Urinary bladder (tissue), 4 donors: Measurements from ENCODE around the gene DDIT4L. TPM values are rescaled to one million over a fixed set of nuclear protein-coding genes. Genes with fewer than 3 reads are reported as not detected.

Experiments
- DNase-seq: peaks from one replicate; pipeline ENCODE4 v3.0.0-alpha.2; 2015; ENCODE audit errors: extremely low spot score
- H3K27ac ChIP-seq: one replicate; pipeline ENCODE4 v1.5.1; 2013; ENCODE audit warnings: low read depth, mild to moderate bottlenecking, moderate library complexity
- H3K36me3 ChIP-seq: one replicate; pipeline ENCODE4 v1.6.1; 2013; ENCODE audit warnings: mild to moderate bottlenecking, moderate library complexity; ENCODE audit not compliant: insufficient read depth
- H3K4me1 ChIP-seq: one replicate; pipeline ENCODE4 v1.6.1; 2013; ENCODE audit warnings: mild to moderate bottlenecking, moderate library complexity; ENCODE audit not compliant: insufficient read depth
- H3K4me3 ChIP-seq: one replicate; pipeline ENCODE4 v1.5.1; 2013; ENCODE audit warnings: low read depth, low read length
- WGBS: extraction: QIAGEN DNeasy Blood & Tissue Kit; methylation state at CpG from one replicate; pipeline ENCODE4 v1.1.7; 2013; 5-methylcytosine and 5-hydroxymethylcytosine counted together
- polyA plus RNA-seq: library from polyadenylated mRNA; stranded (reverse); fragments of 200-250 nt; gene quantifications from one replicate; pipeline ENCODE4 v1.2.3, GENCODE V29; 2013
- total RNA-seq: library from RNA; depleted of rRNA; stranded (reverse); fragments of >200 nt; gene quantifications from one replicate; pipeline ENCODE4 v1.2.3, GENCODE V29; 2014
- donor health status: healthy with polysubstance abuse.
- donor health status: healthy.

The DDIT4L gene
- total and polyA plus RNA-seq, 2 donors = 1.5 to 10.4 TPM

- Histone ChIP-seq H3K36me3 (no peaks in the 10 kb centered on the region), H3K4me3 (no peak overlapping the region), H3K4me1 (no peaks in the 10 kb centered on the region), H3K27ac (no peak overlapping the region)
- WGBS = 92% methylated on average over 1 of the region's 1 CpG
- no peak for DNase-seq
Measured at GRCh38 chr4:100177855-100178254, 12.4 kb downstream of the DDIT4L start.

- Histone ChIP-seq H3K27ac (no peak overlapping the region), H3K4me3 (no peak overlapping the region), H3K4me1 (no peaks in the 10 kb centered on the region), H3K36me3 (no peaks in the 10 kb centered on the region)
- DNase-seq = no peak
Measured at GRCh38 chr4:100177126-100177525, 13.1 kb downstream of the DDIT4L start.

- Histone ChIP-seq H3K36me3 (no peaks in the 10 kb centered on the region), H3K4me1 (no peaks in the 10 kb centered on the region), H3K4me3 (no peak overlapping the region), H3K27ac (no peak overlapping the region)
- DNase-seq = no peak
- 94% methylated on average over 2 of the region's 2 CpGs for WGBS
Measured at GRCh38 chr4:100175858-100176257, 14.4 kb downstream of the DDIT4L start.

GRCh38 chr4:100174985-100175383 lies 15.3 kb downstream of the DDIT4L start:
- WGBS = 91% methylated on average over 3 of the region's 3 CpGs
- H3K4me3 ChIP-seq = no peak overlapping the region
- no peaks in the 10 kb centered on the region for H3K4me1 ChIP-seq
- no peak overlapping the region for H3K27ac ChIP-seq
- DNase-seq = no peak
- no peaks in the 10 kb centered on the region for H3K36me3 ChIP-seq

- Histone ChIP-seq H3K4me1 (peaks cover 2% of the 10 kb centered on the region), H3K36me3 (no peaks in the 10 kb centered on the region), H3K27ac (no peak overlapping the region), H3K4me3 (no peak overlapping the region)
- DNase-seq = no peak
- 72% methylated on average over 3 of the region's 3 CpGs for WGBS
Measured at GRCh38 chr4:100170986-100171385, 19.3 kb downstream of the DDIT4L start.

- no peak for DNase-seq
- Histone ChIP-seq H3K4me1 (peaks cover 2% of the 10 kb centered on the region), H3K36me3 (no peaks in the 10 kb centered on the region), H3K4me3 (no peak overlapping the region), H3K27ac (no peak overlapping the region)
- whole genome bisulfite sequencing = 61% methylated on average over 4 of the region's 4 CpGs
Measured at GRCh38 chr4:100169491-100170485, 20.5 kb downstream of the DDIT4L start.

GRCh38 chr4:100168521-100168920 lies 21.7 kb downstream of the DDIT4L start:
- 29% methylated on average over 5 of the region's 5 CpGs for WGBS
- peaks cover 2% of the 10 kb centered on the region for H3K4me1 ChIP-seq
- no peak overlapping the region for H3K4me3 ChIP-seq
- no peaks in the 10 kb centered on the region for H3K36me3 ChIP-seq
- no peak for DNase-seq
- no peak overlapping the region for H3K27ac ChIP-seq

- WGBS = 91% methylated on average over 8 of the region's 8 CpGs
- Histone ChIP-seq H3K4me3 (no peak overlapping the region), H3K27ac (no peak overlapping the region), H3K36me3 (no peaks in the 10 kb centered on the region), H3K4me1 (peaks cover 2% of the 10 kb centered on the region)
- no peak for DNase-seq
Measured at GRCh38 chr4:100166297-100167039, 23.8 kb downstream of the DDIT4L start.

- no peaks in the 10 kb centered on the region for H3K36me3 ChIP-seq
- no peak overlapping the region for H3K27ac ChIP-seq
- H3K4me1 ChIP-seq = peaks cover 2% of the 10 kb centered on the region
- DNase-seq = no peak
- no peak overlapping the region for H3K4me3 ChIP-seq
- 64% methylated on average over 1 of the region's 1 CpG for WGBS
Measured at GRCh38 chr4:100165809-100166208, 24.5 kb downstream of the DDIT4L start.

GRCh38 chr4:100164808-100165760 lies 25.2 kb downstream of the DDIT4L start:
- DNase-seq = no peak

GRCh38 chr4:100162027-100162685 lies 28.1 kb downstream of the DDIT4L start:
- Histone ChIP-seq H3K4me3 (no peak overlapping the region), H3K36me3 (no peaks in the 10 kb centered on the region), H3K27ac (no peak overlapping the region), H3K4me1 (no peaks in the 10 kb centered on the region)
- no peak for DNase-seq
- WGBS = 81% methylated on average over 3 of the region's 3 CpGs

More at GRCh38 chr4:100164808-100165760, 25.2 kb downstream of the DDIT4L start:
- no peak overlapping the region for H3K4me3 ChIP-seq
- 73% methylated on average over 6 of the region's 6 CpGs for WGBS
- H3K4me1 ChIP-seq = peaks cover 2% of the 10 kb centered on the region
- H3K36me3 ChIP-seq = no peaks in the 10 kb centered on the region
- H3K27ac ChIP-seq = no peak overlapping the region

- Histone ChIP-seq H3K36me3 (no peaks in the 10 kb centered on the region), H3K4me1 (no peaks in the 10 kb centered on the region), H3K4me3 (no peak overlapping the region), H3K27ac (no peak overlapping the region)
- 96% methylated on average over 6 of the region's 6 CpGs for WGBS
- DNase-seq = no peak
Measured at GRCh38 chr4:100149190-100149589, 41.1 kb downstream of the DDIT4L start.

GRCh38 chr4:100147684-100148083 lies 42.6 kb downstream of the DDIT4L start:
- H3K4me3 ChIP-seq = no peak overlapping the region
- whole genome bisulfite sequencing = 59% methylated on average over 1 of the region's 1 CpG
- H3K27ac ChIP-seq = no peak overlapping the region
- no peaks in the 10 kb centered on the region for H3K36me3 ChIP-seq
- no peaks in the 10 kb centered on the region for H3K4me1 ChIP-seq
- DNase-seq = no peak
